DND-41 (cell line): Measurements from ENCODE around the gene ESM1.

Source experiments
- ATAC-seq: fragments of 200-7000 bp; cut with Tn5 transposase; 3 replicates; pipeline ENCODE4 v1.9.1; 2021; ENCODE audit warnings: low read depth; ENCODE audit not compliant: insufficient read depth
- DNase-seq: peaks from one replicate; pipeline ENCODE4 v3.0.0-alpha.2; 2020
- H2AFZ ChIP-seq: 2 replicates; pipeline ENCODE4 v1.6.0; 2012; ENCODE audit warnings: low read depth, low read length
- H3K27ac ChIP-seq: 2 replicates; pipeline ENCODE4 v1.5.1; 2012; ENCODE audit warnings: low read length, inconsistent platforms
- H3K27me3 ChIP-seq: fragments of 200-600 bp; sonication (generic); 2 replicates; pipeline ENCODE4 v1.6.0; 2012; ENCODE audit warnings: low read length, mild to moderate bottlenecking, inconsistent platforms; ENCODE audit not compliant: insufficient read depth, poor library complexity
- H3K36me3 ChIP-seq: 2 replicates; pipeline ENCODE4 v1.5.1; 2012; ENCODE audit warnings: low read length, inconsistent platforms; ENCODE audit not compliant: insufficient read depth
- H3K4me1 ChIP-seq: 2 replicates; pipeline ENCODE4 v1.5.1; 2012; ENCODE audit warnings: mild to moderate bottlenecking, low read length; ENCODE audit not compliant: insufficient read depth
- H3K4me2 ChIP-seq: 2 replicates; pipeline ENCODE4 v1.6.0; 2012; ENCODE audit warnings: mild to moderate bottlenecking, moderate library complexity, low read length, inconsistent platforms; ENCODE audit not compliant: insufficient read depth
- H3K4me3 ChIP-seq, 2 experiments: fragments of 200-600 bp in 1 of 2; shearing (Covaris generic) in 1 of 2; 2 replicates each; pipeline ENCODE4 v1.5.1; 2012 to 2016; ENCODE audit warnings: inconsistent platforms in 2 of 2, low read length in 2 of 2, mild to moderate bottlenecking in 2 of 2, low read depth in 1 of 2, moderate library complexity in 1 of 2
- H3K79me2 ChIP-seq: 2 replicates; pipeline ENCODE4 v1.6.0; 2012; ENCODE audit warnings: low read length, inconsistent platforms; ENCODE audit not compliant: insufficient read depth
- H3K9ac ChIP-seq: 2 replicates; pipeline ENCODE4 v1.6.0; 2012; ENCODE audit warnings: low read depth, mild to moderate bottlenecking, inconsistent platforms, low read length, moderate library complexity
- H3K9me3 ChIP-seq: 2 replicates; pipeline ENCODE4 v1.5.1; 2012; ENCODE audit warnings: low read length, moderate library complexity, mild to moderate bottlenecking, inconsistent platforms; ENCODE audit not compliant: insufficient read depth, severe bottlenecking
- H4K20me1 ChIP-seq: 2 replicates; pipeline ENCODE4 v1.6.0; 2012; ENCODE audit warnings: low read length; ENCODE audit not compliant: insufficient read depth
- CTCF ChIP-seq: IDR thresholded peaks from 2 replicates; pipeline ENCODE4 v1.5.1; 2012; ENCODE audit warnings: borderline replicate concordance, low read length, moderate library complexity, mild to moderate bottlenecking; ENCODE audit not compliant: poor library complexity, severe bottlenecking; ENCODE audit errors: extremely low read depth
- EZH2 ChIP-seq: IDR thresholded peaks from 3 replicates; pipeline ENCODE4 v1.6.1; 2012; ENCODE audit warnings: borderline replicate concordance, low read depth, mild to moderate bottlenecking, moderate library complexity, low read length, inconsistent platforms; ENCODE audit not compliant: severe bottlenecking

The ESM1 gene

GRCh38 chr5:54930736-54931135, 54.7 kb downstream of the ESM1 start:
- Histone ChIP-seq H3K79me2 (no peaks in the 10 kb centered on the region), H3K27ac (no peak overlapping the region), H3K36me3 (no peaks in the 10 kb centered on the region), H3K9ac (no peak overlapping the region), H3K4me1 (no peaks in the 10 kb centered on the region), H2AFZ (no peak overlapping the region), H3K4me2 (no peak overlapping the region), H4K20me1 (no peaks in the 10 kb centered on the region), H3K27me3 (no peaks in the 10 kb centered on the region), H3K9me3 (no peaks in the 10 kb centered on the region), H3K4me3 (no peak overlapping the region)
- DNase-seq (no peak), ATAC-seq (no peak)
- TF ChIP-seq CTCF (no peak), EZH2 (no peak)
